ENCODE results near the gene TAF8.
A peak's percentile ranks its signal among the peaks of the same experiment; 100 is the strongest.

Gene TAF8

GRCh38 chr6:42049116-42049809, 1.1 kb upstream of the TAF8 start:
- no peak for TF ChIP-seq EZH2phosphoT487 (IDR thresholded peaks at IDR 0.05; ENCODE audit: borderline replicate concordance)
- TF ChIP-seq, protein P1, sequence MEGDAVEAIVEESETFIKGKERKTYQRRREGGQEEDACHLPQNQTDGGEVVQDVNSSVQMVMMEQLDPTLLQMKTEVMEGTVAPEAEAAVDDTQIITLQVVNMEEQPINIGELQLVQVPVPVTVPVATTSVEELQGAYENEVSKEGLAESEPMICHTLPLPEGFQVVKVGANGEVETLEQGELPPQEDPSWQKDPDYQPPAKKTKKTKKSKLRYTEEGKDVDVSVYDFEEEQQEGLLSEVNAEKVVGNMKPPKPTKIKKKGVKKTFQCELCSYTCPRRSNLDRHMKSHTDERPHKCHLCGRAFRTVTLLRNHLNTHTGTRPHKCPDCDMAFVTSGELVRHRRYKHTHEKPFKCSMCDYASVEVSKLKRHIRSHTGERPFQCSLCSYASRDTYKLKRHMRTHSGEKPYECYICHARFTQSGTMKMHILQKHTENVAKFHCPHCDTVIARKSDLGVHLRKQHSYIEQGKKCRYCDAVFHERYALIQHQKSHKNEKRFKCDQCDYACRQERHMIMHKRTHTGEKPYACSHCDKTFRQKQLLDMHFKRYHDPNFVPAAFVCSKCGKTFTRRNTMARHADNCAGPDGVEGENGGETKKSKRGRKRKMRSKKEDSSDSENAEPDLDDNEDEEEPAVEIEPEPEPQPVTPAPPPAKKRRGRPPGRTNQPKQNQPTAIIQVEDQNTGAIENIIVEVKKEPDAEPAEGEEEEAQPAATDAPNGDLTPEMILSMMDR (conservative IDR thresholded peaks at IDR 0.05; ENCODE audit: low read length), result no peak
- H3K27me3 ChIP-seq (ENCODE audit: insufficient read depth, low read length, poor library complexity, severe bottlenecking), result no peaks in the 10 kb centered on the region
- H3K36me3 ChIP-seq (ENCODE audit: insufficient read depth, low read length), result no peaks in the 10 kb centered on the region
- H3F3A ChIP-seq (ENCODE audit: low read depth), result peaks cover 11% of the 10 kb centered on the region; the same call in 1 of the 2 replicates
- peaks cover 14% of the 10 kb centered on the region for H4K20me1 ChIP-seq (ENCODE audit: insufficient read depth, low read length, poor library complexity, severe bottlenecking)
- H3K9me2 ChIP-seq (replicated peaks; ENCODE audit: low read depth, low read length), result no peaks in the 10 kb centered on the region
- no peaks in the 10 kb centered on the region for H3K9me3 ChIP-seq (ENCODE audit: insufficient read depth, low read depth, low read length)
- peaks cover 61% of the 10 kb centered on the region for H3K4me1 ChIP-seq (ENCODE audit: insufficient read depth, low read length, poor library complexity, severe bottlenecking)
- peaks cover 58% of the 10 kb centered on the region for H3K79me2 ChIP-seq (ENCODE audit: insufficient read depth, low read length)
- peak overlapping the region; percentile 88 for H3K4me2 ChIP-seq (ENCODE audit: low read depth, low read length, poor library complexity, severe bottlenecking)
- no peak overlapping the region for H2AFZ ChIP-seq (ENCODE audit: low read length)
- peak overlapping the region; percentile 80 for H3K4me3 ChIP-seq (ENCODE audit: low read length, poor library complexity, severe bottlenecking)
- H3K9ac ChIP-seq (ENCODE audit: low read depth, low read length, poor library complexity, severe bottlenecking), result peak overlapping the region; percentile 73

DNA sequence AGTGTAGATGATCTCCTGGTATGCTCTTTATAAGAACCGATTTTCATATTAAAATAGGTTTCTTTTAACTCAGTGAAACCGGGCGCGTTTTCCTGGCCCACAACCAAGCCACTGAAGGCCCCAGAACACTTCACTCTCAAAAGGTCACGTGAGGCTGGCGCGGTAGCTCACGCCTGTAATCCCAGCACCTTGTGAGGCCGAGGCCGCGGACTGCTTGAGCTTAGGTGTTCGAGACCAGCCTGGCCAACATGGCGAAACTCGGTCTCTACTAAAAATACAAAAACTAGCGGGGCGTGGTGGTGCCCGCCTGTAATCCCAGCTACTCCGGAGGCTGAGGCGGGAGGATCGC, 402 bp upstream of the TAF8 start:
- TF ChIP-seq, protein P1 (conservative IDR thresholded peaks at IDR 0.05; ENCODE audit: low read length), result no peak
- no peak for TF ChIP-seq EZH2phosphoT487 (IDR thresholded peaks at IDR 0.05; ENCODE audit: borderline replicate concordance)
- H3K9me2 ChIP-seq (replicated peaks; ENCODE audit: low read depth, low read length), result no peaks in the 10 kb centered on the region
- peaks cover under 1% of the 10 kb centered on the region; the same call in 1 of the 2 replicates for H3K36me3 ChIP-seq (ENCODE audit: insufficient read depth, low read length)
- H3K9me3 ChIP-seq (ENCODE audit: insufficient read depth, low read depth, low read length), result no peaks in the 10 kb centered on the region
- H3K79me2 ChIP-seq (ENCODE audit: insufficient read depth, low read length), result peaks cover 60% of the 10 kb centered on the region
- H3K27me3 ChIP-seq (ENCODE audit: insufficient read depth, low read length, poor library complexity, severe bottlenecking), result no peaks in the 10 kb centered on the region
- peaks cover 11% of the 10 kb centered on the region; the same call in 1 of the 2 replicates for H3F3A ChIP-seq (ENCODE audit: low read depth)
- H3K4me1 ChIP-seq (ENCODE audit: insufficient read depth, low read length, poor library complexity, severe bottlenecking), result peaks cover 61% of the 10 kb centered on the region
- peak overlapping the region; percentile 63 for H3K4me2 ChIP-seq (ENCODE audit: low read depth, low read length, poor library complexity, severe bottlenecking)
- no peak overlapping the region for H3K9ac ChIP-seq (ENCODE audit: low read depth, low read length, poor library complexity, severe bottlenecking)
- peaks cover 14% of the 10 kb centered on the region for H4K20me1 ChIP-seq (ENCODE audit: insufficient read depth, low read length, poor library complexity, severe bottlenecking)
- H2AFZ ChIP-seq (ENCODE audit: low read length), result no peak overlapping the region
- peak overlapping the region; percentile 90 for H3K4me3 ChIP-seq (ENCODE audit: low read length, poor library complexity, severe bottlenecking)

DNA sequence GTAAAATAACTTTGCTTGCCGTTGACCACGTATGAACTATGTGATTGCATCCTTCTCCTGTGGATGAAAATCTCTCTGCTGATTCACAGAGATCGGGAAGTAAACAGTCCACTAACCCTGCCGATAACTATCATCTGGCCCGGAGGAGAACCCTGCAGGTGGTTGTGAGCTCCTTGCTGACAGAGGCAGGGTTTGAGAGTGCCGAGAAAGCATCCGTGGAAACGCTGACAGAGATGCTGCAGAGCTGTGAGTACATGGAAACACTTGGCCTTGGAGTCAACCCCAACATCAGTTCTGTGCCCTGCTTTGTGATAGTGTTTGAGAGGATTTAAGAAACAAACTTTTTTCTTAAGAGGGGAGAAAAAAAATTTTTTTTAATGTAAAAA, 937 bp downstream of the TAF8 start:
- H3K9ac ChIP-seq (ENCODE audit: low read depth, low read length, poor library complexity, severe bottlenecking), result peak overlapping the region; percentile 78
- TF ChIP-seq, protein P1 (conservative IDR thresholded peaks at IDR 0.05; ENCODE audit: low read length), result no peak
- no peak for TF ChIP-seq EZH2phosphoT487 (IDR thresholded peaks at IDR 0.05; ENCODE audit: borderline replicate concordance)

More for the DNA sequence above, 937 bp downstream of the TAF8 start:
- Histone ChIP-seq H3K9me3 (ENCODE audit: insufficient read depth, low read depth, low read length) (no peaks in the 10 kb centered on the region), H3K9me2 (replicated peaks; ENCODE audit: low read depth, low read length) (no peaks in the 10 kb centered on the region), H3K4me2 (ENCODE audit: low read depth, low read length, poor library complexity, severe bottlenecking) (peak overlapping the region; percentile 78), H3K79me2 (ENCODE audit: insufficient read depth, low read length) (peaks cover 63% of the 10 kb centered on the region), H3K4me3 (ENCODE audit: low read length, poor library complexity, severe bottlenecking) (peak overlapping the region; percentile 90), H3F3A (ENCODE audit: low read depth) (peaks cover 6% of the 10 kb centered on the region; the same call in 1 of the 2 replicates), H4K20me1 (ENCODE audit: insufficient read depth, low read length, poor library complexity, severe bottlenecking) (peaks cover 14% of the 10 kb centered on the region), H3K27me3 (ENCODE audit: insufficient read depth, low read length, poor library complexity, severe bottlenecking) (no peaks in the 10 kb centered on the region), H3K36me3 (ENCODE audit: insufficient read depth, low read length) (peaks cover 14% of the 10 kb centered on the region; the same call in 1 of the 2 replicates), H3K4me1 (ENCODE audit: insufficient read depth, low read length, poor library complexity, severe bottlenecking) (peaks cover 49% of the 10 kb centered on the region), H2AFZ (ENCODE audit: low read length) (no peak overlapping the region)
